Uterus (tissue), 2 donors: ENCODE measurements around the gene USH1G.

ENCODE experiments used
- CTCF ChIP-seq, 4 experiments: fragments of 200-600 bp in 2 of 4; fragments of 450-650 bp in 2 of 4; sonication (generic) in 2 of 4; IDR thresholded peaks; one replicate each; pipeline ENCODE4 v1.5.1; 2016 to 2019; ENCODE audit warnings: antibody characterized with exemption in 4 of 4, mild to moderate bottlenecking in 2 of 4, moderate library complexity in 1 of 4
- POLR2A ChIP-seq, 2 donors: fragments of 450-650 bp; IDR thresholded peaks; one replicate each; pipeline ENCODE4 v1.6.1; 2016; ENCODE audit warnings: antibody characterized with exemption in 2 of 2, mild to moderate bottlenecking in 1 of 2, moderate library complexity in 1 of 2

- TF ChIP-seq CTCF (IDR thresholded peaks at IDR 0.05), result no peak
- no peak for TF ChIP-seq POLR2A (IDR thresholded peaks at IDR 0.05)
Measured at GRCh38 chr17:74971842-74972106, 48.7 kb upstream of the USH1G start.
